PC-3 (cell line): Measurements from ENCODE around the gene TSNAX.

Experiments used
- CTCF ChIP-seq: fragments of 300-600 bp; sonication (generic); conservative IDR thresholded peaks from 2 replicates; pipeline ENCODE4 v1.5.1; 2017; ENCODE audit warnings: antibody characterized with exemption, low read depth, mild to moderate bottlenecking, low read length
- EZH2 ChIP-seq: fragments of 300-600 bp; sonication (generic); IDR thresholded peaks from one replicate; pipeline ENCODE4 v1.6.1; 2017; ENCODE audit warnings: antibody characterized with exemption, mild to moderate bottlenecking, low read length; ENCODE audit not compliant: unreplicated experiment

- TF ChIP-seq CTCF = no peak
- no peak for TF ChIP-seq EZH2
Observed at GRCh38 chr1:231611851-231612250, 83.4 kb downstream of the TSNAX start.
